Measurements from ENCODE around the gene ADGRE3. TPM values are rescaled to one million over a fixed set of nuclear protein-coding genes. Genes with fewer than 3 reads are reported as not detected.

ADGRE3 gene
- total and polyA plus RNA-seq, 2 experiments from 2014 or later: not detected

DNA sequence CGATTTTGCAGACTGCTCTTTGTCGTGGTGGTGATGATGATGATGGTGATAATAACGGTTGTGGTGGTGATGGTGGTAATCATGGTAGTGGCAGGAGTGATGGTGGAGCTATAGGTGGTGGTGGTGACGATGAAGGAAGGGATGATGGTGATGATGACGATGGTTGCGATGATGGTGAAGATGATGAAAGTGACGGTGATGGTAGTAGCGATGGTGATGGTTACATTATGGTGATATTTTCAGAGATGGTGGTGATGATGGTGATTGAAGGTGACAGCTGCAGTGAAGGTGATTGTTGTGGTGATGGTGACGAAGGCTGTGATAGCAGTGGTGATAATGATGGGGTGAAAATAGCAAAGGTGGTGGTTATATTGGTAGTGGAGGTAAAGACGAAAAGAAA is 2.1 kb upstream of the ADGRE3 start:
- Histone ChIP-seq H3K4me2 (ENCODE audit: unreplicated experiment) (no peak overlapping the region), H2AFZ (no peak overlapping the region), H3K9me3 (ENCODE audit: low read depth) (no peaks in the 10 kb centered on the region), H3K4me1 (ENCODE audit: insufficient read depth) (no peaks in the 10 kb centered on the region), H3F3A (ENCODE audit: insufficient read depth) (no peaks in the 10 kb centered on the region), H3K36me3 (ENCODE audit: low read depth) (no peaks in the 10 kb centered on the region), H3K27ac (no peak overlapping the region), H3K9me2 (ENCODE audit: insufficient read depth) (no peaks in the 10 kb centered on the region), H3K27me3 (replicated peaks; ENCODE audit: insufficient read depth) (no peaks in the 10 kb centered on the region), H3K4me3 (no peak overlapping the region), H3K9ac (no peak overlapping the region), H3K79me2 (ENCODE audit: insufficient read depth) (no peaks in the 10 kb centered on the region), H4K20me1 (ENCODE audit: insufficient read depth) (no peaks in the 10 kb centered on the region)
- 45 to 46% methylated on average over 10 of the region's 10 CpGs for WGBS, 2 experiments (ENCODE audit: low coverage in 1 of 2, low lambda C conversion rate in 2 of 2, missing lambda C conversion rate in 2 of 2)
- in situ Hi-C loops (cut with MboI): no loop called here
- TF ChIP-seq EZH2 (IDR thresholded peaks at IDR 0.05; ENCODE audit: insufficient read depth, poor library complexity, severe bottlenecking) (no peak), EZH2phosphoT487 (IDR thresholded peaks at IDR 0.05; ENCODE audit: insufficient read depth, low read depth) (no peak)
- no peak for DNase-seq

- H3K27ac ChIP-seq: no peak overlapping the region
- no peak overlapping the region for H3K4me2 ChIP-seq (ENCODE audit: unreplicated experiment)
- no peak overlapping the region for H3K9ac ChIP-seq
- WGBS, 2 experiments (ENCODE audit: low coverage in 1 of 2, low lambda C conversion rate in 2 of 2, missing lambda C conversion rate in 2 of 2): 10 to 18% methylated on average over 1 of the region's 1 CpG
- H3K36me3 ChIP-seq (ENCODE audit: low read depth): no peaks in the 10 kb centered on the region
- H3K4me3 ChIP-seq: no peak overlapping the region
- no peaks in the 10 kb centered on the region for H3K79me2 ChIP-seq (ENCODE audit: insufficient read depth)
- in situ Hi-C loops (cut with MboI): no loop called here
- no peaks in the 10 kb centered on the region for H3K9me3 ChIP-seq (ENCODE audit: low read depth)
- no peaks in the 10 kb centered on the region for H3F3A ChIP-seq (ENCODE audit: insufficient read depth)
- no peaks in the 10 kb centered on the region for H4K20me1 ChIP-seq (ENCODE audit: insufficient read depth)
- TF ChIP-seq EZH2phosphoT487 (IDR thresholded peaks at IDR 0.05; ENCODE audit: insufficient read depth, low read depth) (no peak), EZH2 (IDR thresholded peaks at IDR 0.05; ENCODE audit: insufficient read depth, poor library complexity, severe bottlenecking) (no peak)
- no peaks in the 10 kb centered on the region for H3K27me3 ChIP-seq (replicated peaks; ENCODE audit: insufficient read depth)
- no peaks in the 10 kb centered on the region for H3K9me2 ChIP-seq (ENCODE audit: insufficient read depth)
- H2AFZ ChIP-seq: no peak overlapping the region
- no peak for DNase-seq
- H3K4me1 ChIP-seq (ENCODE audit: insufficient read depth): no peaks in the 10 kb centered on the region
These were observed 1.6 kb downstream of the ADGRE3 start for GRCh38 chr19:14673088-14673487.

DNA sequence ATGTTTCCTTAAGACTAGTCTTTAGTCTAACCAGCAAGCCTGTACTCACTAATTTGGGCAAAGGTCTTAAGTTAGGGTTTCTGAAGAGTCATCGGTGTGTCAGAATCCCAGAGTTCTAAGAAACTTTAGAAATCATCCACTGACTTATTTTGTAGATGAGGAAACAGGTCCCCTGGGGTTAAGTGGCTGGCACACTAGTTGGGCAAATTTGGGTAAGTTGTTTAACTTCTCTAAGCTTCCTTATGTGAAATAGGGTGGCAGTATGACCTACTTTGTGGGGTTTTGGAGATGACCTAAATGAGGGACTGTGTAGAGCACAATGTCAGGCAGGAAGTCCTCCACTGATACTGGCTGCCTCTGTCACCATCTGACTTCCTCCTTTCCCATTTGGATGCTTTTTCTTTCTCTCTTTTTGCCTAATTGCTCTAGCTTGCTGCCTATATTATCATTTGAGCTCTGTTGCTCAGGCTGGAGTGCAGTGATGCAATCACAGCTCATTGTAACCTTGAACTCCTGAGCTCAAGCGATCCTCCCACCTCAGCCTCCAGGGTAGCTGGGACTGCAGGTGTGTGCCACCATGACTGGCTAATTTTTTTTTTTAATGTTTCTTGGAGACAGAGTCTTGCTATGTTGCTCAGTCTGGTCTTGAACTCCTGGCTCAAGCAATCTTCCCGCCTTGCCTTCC is 2.3 kb downstream of the ADGRE3 start:
- no peak for TF ChIP-seq EZH2phosphoT487 (IDR thresholded peaks at IDR 0.05; ENCODE audit: insufficient read depth, low read depth)
- no peak for TF ChIP-seq EZH2 (IDR thresholded peaks at IDR 0.05; ENCODE audit: insufficient read depth, poor library complexity, severe bottlenecking)
- no peak overlapping the region for H3K9ac ChIP-seq
- DNase-seq: no peak
- no peaks in the 10 kb centered on the region for H3K36me3 ChIP-seq (ENCODE audit: low read depth)
- no peaks in the 10 kb centered on the region for H3K9me2 ChIP-seq (ENCODE audit: insufficient read depth)
- H3F3A ChIP-seq (ENCODE audit: insufficient read depth): no peaks in the 10 kb centered on the region
- no peaks in the 10 kb centered on the region for H3K4me1 ChIP-seq (ENCODE audit: insufficient read depth)
- no peak overlapping the region for H3K4me3 ChIP-seq
- 12 to 18% methylated on average over 3 of the region's 3 CpGs for WGBS, 2 experiments (ENCODE audit: low coverage in 1 of 2, low lambda C conversion rate in 2 of 2, missing lambda C conversion rate in 2 of 2)
- H3K27ac ChIP-seq: no peak overlapping the region
- H3K9me3 ChIP-seq (ENCODE audit: low read depth): no peaks in the 10 kb centered on the region
- H2AFZ ChIP-seq: no peak overlapping the region
- no peaks in the 10 kb centered on the region for H4K20me1 ChIP-seq (ENCODE audit: insufficient read depth)
- no peaks in the 10 kb centered on the region for H3K27me3 ChIP-seq (replicated peaks; ENCODE audit: insufficient read depth)
- H3K79me2 ChIP-seq (ENCODE audit: insufficient read depth): no peaks in the 10 kb centered on the region
- no peak overlapping the region for H3K4me2 ChIP-seq (ENCODE audit: unreplicated experiment)
- in situ Hi-C loops (cut with MboI): no loop called here

DNA sequence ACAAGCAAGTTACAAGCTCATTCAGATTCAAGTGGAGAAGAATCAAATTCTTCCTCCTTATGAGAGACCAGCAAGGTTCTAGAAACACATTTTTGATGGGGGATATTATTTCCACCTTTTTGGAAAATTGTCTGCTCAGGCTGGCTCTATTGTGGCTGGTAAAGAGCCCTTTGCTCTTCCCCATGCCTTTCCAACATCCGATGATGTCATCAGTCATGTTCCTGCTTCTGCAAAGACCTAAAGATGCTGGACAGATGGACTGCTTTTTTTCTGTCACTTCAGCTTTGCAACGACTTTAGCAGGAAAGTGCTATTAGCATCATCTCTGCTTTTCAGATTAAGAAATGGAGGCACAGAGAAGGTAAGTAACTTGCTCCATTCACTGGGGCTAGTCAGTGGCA is 4.2 kb downstream of the ADGRE3 start:
- Histone ChIP-seq H3K4me1 (ENCODE audit: insufficient read depth) (no peaks in the 10 kb centered on the region), H3F3A (ENCODE audit: insufficient read depth) (no peaks in the 10 kb centered on the region), H3K4me2 (ENCODE audit: unreplicated experiment) (no peak overlapping the region), H3K79me2 (ENCODE audit: insufficient read depth) (no peaks in the 10 kb centered on the region), H2AFZ (no peak overlapping the region), H3K27ac (no peak overlapping the region), H3K9ac (no peak overlapping the region), H3K4me3 (no peak overlapping the region), H3K9me3 (ENCODE audit: low read depth) (no peaks in the 10 kb centered on the region), H4K20me1 (ENCODE audit: insufficient read depth) (no peaks in the 10 kb centered on the region), H3K36me3 (ENCODE audit: low read depth) (no peaks in the 10 kb centered on the region), H3K9me2 (ENCODE audit: insufficient read depth) (no peaks in the 10 kb centered on the region), H3K27me3 (replicated peaks; ENCODE audit: insufficient read depth) (no peaks in the 10 kb centered on the region)
- 20 to 21% methylated on average over 2 of the region's 2 CpGs for WGBS, 2 experiments (ENCODE audit: low coverage in 1 of 2, low lambda C conversion rate in 2 of 2, missing lambda C conversion rate in 2 of 2)
- TF ChIP-seq EZH2phosphoT487 (IDR thresholded peaks at IDR 0.05; ENCODE audit: insufficient read depth, low read depth) (no peak), EZH2 (IDR thresholded peaks at IDR 0.05; ENCODE audit: insufficient read depth, poor library complexity, severe bottlenecking) (no peak)
- in situ Hi-C loops (cut with MboI): no loop called here
- DNase-seq: no peak

Data from GM23248 (cell line).